Measurements from ENCODE around the gene SLC25A12.

- TF ChIP-seq, protein P1, sequence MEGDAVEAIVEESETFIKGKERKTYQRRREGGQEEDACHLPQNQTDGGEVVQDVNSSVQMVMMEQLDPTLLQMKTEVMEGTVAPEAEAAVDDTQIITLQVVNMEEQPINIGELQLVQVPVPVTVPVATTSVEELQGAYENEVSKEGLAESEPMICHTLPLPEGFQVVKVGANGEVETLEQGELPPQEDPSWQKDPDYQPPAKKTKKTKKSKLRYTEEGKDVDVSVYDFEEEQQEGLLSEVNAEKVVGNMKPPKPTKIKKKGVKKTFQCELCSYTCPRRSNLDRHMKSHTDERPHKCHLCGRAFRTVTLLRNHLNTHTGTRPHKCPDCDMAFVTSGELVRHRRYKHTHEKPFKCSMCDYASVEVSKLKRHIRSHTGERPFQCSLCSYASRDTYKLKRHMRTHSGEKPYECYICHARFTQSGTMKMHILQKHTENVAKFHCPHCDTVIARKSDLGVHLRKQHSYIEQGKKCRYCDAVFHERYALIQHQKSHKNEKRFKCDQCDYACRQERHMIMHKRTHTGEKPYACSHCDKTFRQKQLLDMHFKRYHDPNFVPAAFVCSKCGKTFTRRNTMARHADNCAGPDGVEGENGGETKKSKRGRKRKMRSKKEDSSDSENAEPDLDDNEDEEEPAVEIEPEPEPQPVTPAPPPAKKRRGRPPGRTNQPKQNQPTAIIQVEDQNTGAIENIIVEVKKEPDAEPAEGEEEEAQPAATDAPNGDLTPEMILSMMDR (IDR thresholded peaks at IDR 0.05 in 8 of 11, conservative IDR thresholded peaks at IDR 0.05 in 3 of 11), result no peak
- TF ChIP-seq POLR2A (IDR thresholded peaks at IDR 0.05), result no peak
These were observed 38.6 kb downstream of the SLC25A12 start for GRCh38 chr2:171855401-171855800.

Measured in spleen (tissue), 7 donors.